Colonic mucosa (tissue), 4 donors: ENCODE measurements around the gene AP3M1. TPM values are rescaled to one million over a fixed set of nuclear protein-coding genes. Genes with fewer than 3 reads are reported as not detected.
"Not testable (repeated sequence)": the region's sequence is repeated elsewhere in the genome, so short reads cannot be mapped to it uniquely, and the experiment has no call there.

Source experiments
- DNase-seq: peaks from one replicate; pipeline ENCODE4 v3.0.0-alpha.2; 2020
- H3K27ac ChIP-seq: fragments of 200-600 bp; one replicate; pipeline ENCODE4 v1.8.0; 2021
- H3K27me3 ChIP-seq: fragments of 200-600 bp; one replicate; pipeline ENCODE4 v1.8.0; 2021
- H3K36me3 ChIP-seq: fragments of 200-600 bp; one replicate; pipeline ENCODE4 v1.8.0; 2021
- H3K4me1 ChIP-seq: fragments of 200-600 bp; one replicate; pipeline ENCODE4 v1.8.0; 2021; ENCODE audit warnings: mild to moderate bottlenecking
- H3K4me3 ChIP-seq: fragments of 200-600 bp; one replicate; pipeline ENCODE4 v1.8.0; 2021
- H3K9ac ChIP-seq, 2 donors: one replicate each; pipeline ENCODE4 v1.7.0; 2013; ENCODE audit warnings: control low read depth in 2 of 2, low read depth in 2 of 2, low read length in 2 of 2
- H3K9me3 ChIP-seq: fragments of 200-600 bp; one replicate; pipeline ENCODE4 v1.8.0; 2021
- intact Hi-C: fragments of 100-400 bp; cut with DNase I; formaldehyde crosslinking; loops from one replicate; pipeline ENCODE4 v1.14.1; 2022
- total RNA-seq, 2 donors: library from RNA; stranded (reverse); fragmentation: NEBNext Ultra II Directional in 1 of 2; extraction: Animal tissue kit (Norgen Biotek cat#: 25700) in 1 of 2; gene quantifications; one replicate each; pipeline ENCODE4 v1.2.1, GENCODE V29; 2021
- TF ChIP-seq, protein P1 (sequence below): fragments of 200-600 bp; IDR thresholded peaks from one replicate; pipeline ENCODE4 v1.8.0; 2022; ENCODE audit warnings: antibody characterized with exemption, mild to moderate bottlenecking
- donor health status: healthy.
- donor health status: DM: no; HTN: no; CAD: no.
- donor health status: DM: no; HTN: no; CAD: no.

AP3M1 gene
- total RNA-seq, 2 donors from 2014 or later, result 30.5 to 31.7 TPM

DNA sequence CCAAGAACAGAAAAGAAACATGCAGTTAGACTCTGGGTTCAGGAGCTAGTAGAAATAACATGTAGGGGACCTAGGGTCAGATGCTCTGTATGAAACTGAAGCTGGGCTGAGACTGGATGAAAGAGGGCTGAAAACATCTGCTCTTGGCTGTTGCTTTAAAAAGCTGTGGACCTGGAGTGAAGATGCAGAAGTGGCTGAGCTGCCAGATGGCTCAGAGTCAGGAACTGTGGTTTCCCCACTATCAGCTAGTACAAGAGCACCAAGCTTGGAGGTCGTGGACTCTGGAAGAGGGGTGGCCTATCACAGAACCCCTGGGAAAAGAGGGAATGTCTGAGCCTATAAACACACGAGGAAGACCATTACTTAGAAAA is 6.3 kb upstream of the AP3M1 start:
- H3K9ac ChIP-seq, result no peak overlapping the region
- no peak overlapping the region for H3K27ac ChIP-seq
- TF ChIP-seq, protein P1, sequence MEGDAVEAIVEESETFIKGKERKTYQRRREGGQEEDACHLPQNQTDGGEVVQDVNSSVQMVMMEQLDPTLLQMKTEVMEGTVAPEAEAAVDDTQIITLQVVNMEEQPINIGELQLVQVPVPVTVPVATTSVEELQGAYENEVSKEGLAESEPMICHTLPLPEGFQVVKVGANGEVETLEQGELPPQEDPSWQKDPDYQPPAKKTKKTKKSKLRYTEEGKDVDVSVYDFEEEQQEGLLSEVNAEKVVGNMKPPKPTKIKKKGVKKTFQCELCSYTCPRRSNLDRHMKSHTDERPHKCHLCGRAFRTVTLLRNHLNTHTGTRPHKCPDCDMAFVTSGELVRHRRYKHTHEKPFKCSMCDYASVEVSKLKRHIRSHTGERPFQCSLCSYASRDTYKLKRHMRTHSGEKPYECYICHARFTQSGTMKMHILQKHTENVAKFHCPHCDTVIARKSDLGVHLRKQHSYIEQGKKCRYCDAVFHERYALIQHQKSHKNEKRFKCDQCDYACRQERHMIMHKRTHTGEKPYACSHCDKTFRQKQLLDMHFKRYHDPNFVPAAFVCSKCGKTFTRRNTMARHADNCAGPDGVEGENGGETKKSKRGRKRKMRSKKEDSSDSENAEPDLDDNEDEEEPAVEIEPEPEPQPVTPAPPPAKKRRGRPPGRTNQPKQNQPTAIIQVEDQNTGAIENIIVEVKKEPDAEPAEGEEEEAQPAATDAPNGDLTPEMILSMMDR, result no peak
- H3K36me3 ChIP-seq, result no peaks in the 10 kb centered on the region
- no peaks in the 10 kb centered on the region for H3K27me3 ChIP-seq
- DNase-seq, result no peak
- no peaks in the 10 kb centered on the region for H3K9me3 ChIP-seq
- intact Hi-C loops, result no loop called here
- no peaks in the 10 kb centered on the region for H3K4me1 ChIP-seq
- H3K4me3 ChIP-seq, result no peak overlapping the region

DNA sequence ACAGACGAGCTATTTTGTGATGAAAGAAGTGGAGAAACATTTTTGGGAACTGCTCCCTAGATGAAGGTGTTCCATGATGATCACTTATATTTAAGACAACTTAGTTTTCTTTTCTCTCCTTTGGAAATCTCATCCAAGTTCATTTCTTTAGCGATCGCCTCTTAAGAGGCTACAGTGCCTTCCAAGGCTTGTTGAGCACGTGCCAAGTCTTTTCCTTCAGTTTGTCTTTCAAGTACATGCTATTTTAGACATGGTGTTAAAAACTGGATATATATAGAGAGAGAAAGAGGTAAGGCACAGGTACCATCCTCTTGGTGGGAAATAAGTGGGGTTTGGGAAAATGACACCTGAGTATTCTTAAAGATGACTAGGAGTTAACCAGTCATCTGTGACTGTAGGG is 3.0 kb upstream of the AP3M1 start:
- Histone ChIP-seq H3K27ac (no peak overlapping the region), H3K9ac (no peak overlapping the region), H3K9me3 (no peaks in the 10 kb centered on the region), H3K4me1 (no peaks in the 10 kb centered on the region), H3K27me3 (no peaks in the 10 kb centered on the region), H3K4me3 (no peak overlapping the region), H3K36me3 (no peaks in the 10 kb centered on the region)
- TF ChIP-seq, protein P1, result no peak
- no peak for DNase-seq
- intact Hi-C loops, result no loop called here

DNA sequence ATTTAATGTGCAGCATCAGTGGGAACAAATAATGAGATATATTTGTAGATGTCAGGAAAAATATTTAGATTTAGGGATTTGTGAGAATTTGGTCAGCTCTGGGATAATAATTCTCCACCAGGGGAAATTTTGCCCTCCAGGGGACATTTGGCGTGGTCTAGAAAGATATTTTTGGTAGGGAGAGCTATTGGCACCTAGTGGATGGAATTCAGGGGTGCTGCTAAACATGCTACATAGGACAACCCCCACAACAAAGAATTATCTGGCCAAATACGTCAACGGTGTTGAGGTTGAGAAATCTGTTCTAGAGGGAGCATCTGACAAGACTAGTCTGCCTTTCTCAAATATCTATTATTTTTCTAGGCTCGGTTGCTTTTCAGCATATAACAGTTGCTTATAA is 2.5 kb upstream of the AP3M1 start:
- no peak for DNase-seq
- Histone ChIP-seq H3K9ac (no peak overlapping the region), H3K9me3 (no peaks in the 10 kb centered on the region), H3K27ac (no peak overlapping the region), H3K36me3 (no peaks in the 10 kb centered on the region), H3K4me3 (no peak overlapping the region), H3K4me1 (no peaks in the 10 kb centered on the region), H3K27me3 (no peaks in the 10 kb centered on the region)
- intact Hi-C loops, result no loop called here
- TF ChIP-seq, protein P1, result no peak

DNA sequence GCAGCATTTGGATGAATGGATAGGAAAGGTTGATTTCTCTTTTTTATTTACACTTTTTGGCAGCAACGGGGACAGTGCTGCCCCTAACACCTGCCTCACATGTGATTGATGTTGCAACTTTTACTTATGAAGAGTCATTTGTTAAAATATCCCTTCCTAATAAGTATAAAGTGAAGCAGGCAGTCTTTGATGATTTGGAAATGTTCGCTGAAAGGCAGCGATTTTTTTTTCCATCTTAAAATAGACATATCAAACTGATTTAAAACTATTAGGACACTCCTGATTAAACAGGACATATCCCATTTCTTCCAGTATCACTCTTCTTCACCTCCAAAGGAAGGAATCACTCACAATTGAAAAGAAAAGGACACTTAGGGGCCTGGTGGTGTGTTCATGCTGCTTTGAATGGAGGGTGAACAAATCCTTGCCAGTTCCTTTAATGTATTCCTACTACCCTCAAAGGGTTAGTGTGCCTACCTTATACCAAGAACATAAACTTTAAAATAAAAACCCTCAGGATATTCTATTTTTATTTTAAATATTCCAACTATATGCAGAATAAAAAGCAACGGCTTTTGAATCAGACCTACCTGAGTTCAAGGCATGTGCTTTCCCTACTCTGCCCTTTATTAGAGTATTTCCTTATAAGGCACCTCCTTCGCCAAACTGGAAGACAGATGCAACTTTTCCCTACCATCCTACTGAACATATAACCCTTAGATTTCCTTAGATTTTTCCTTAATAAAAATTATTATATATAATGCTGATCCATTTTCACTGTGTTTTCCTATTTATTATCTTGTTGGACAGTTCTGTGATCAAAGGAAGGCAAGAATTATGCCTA is 1.5 kb upstream of the AP3M1 start:
- intact Hi-C loops, result no loop called here
- H3K9ac ChIP-seq, result peak overlapping the region; percentile 81 to 85
- TF ChIP-seq, protein P1, result no peak
- no peak overlapping the region for H3K27ac ChIP-seq
- H3K36me3 ChIP-seq, result no peaks in the 10 kb centered on the region
- no peaks in the 10 kb centered on the region for H3K9me3 ChIP-seq
- H3K27me3 ChIP-seq, result no peaks in the 10 kb centered on the region
- peak overlapping the region; percentile 82 for H3K4me3 ChIP-seq
- no peaks in the 10 kb centered on the region for H3K4me1 ChIP-seq
- no peak for DNase-seq

DNA sequence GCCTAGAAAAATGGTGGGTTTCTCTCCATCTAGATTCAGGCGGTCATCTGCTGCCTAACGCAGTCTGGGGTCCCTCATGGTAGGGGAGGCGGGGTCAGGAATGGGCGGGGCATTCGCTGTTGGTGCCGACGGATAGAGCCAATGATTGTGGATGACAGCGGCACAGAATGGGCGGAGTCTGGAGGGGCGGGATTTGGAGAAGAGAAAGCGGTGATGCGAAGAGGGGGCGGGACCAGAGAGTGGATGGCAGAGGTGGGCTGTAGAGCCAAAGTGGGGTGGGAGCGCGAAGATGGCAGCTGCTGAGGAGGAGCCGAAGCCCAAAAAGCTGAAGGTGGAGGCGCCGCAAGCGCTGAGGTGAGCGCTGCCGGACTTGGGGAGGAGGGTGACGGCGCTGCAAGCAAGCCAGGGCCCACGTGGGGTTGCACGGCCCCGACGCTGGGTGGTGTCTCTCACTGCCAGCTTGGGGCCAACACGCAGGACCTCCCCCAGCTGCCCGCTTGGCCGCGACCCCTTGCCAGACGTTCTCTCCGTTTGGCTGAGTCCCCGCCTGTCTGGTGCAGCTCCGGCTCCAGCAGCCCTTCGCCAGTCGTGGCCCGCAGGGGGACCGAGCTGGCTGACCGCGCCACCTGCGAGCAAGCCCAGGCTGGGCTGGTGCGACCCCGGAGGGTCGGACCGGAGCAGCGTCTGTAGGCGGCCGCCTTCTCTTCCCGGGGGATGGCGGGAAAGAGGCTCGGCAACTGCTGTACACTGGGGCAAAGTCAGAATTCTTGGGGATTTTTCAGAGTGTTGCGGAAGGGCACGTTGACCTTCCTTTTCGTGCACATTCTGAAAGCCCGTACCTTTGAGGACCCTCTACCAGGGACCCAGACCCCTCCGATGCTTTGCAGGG is 606 bp upstream of the AP3M1 start, which contains the start of gene ADK:
Gene ADK, plus strand, starts transcription at position 232 of the 889 bp plus-strand sequence. Its CDS starts 58 bp downstream, at position 290.
- Histone ChIP-seq H3K27me3 (no peaks in the 10 kb centered on the region), H3K27ac (peak within 1 kb of the TSS; percentile 83), H3K9me3 (no peaks in the 10 kb centered on the region), H3K36me3 (no peaks in the 10 kb centered on the region), H3K9ac (peak within 1 kb of the TSS; percentile 81 to 85), H3K4me3 (peak within 1 kb of the TSS; percentile 82), H3K4me1 (no peaks in the 10 kb centered on the region)
- intact Hi-C loops, result no loop called here
- peak; percentile 100 for DNase-seq
- TF ChIP-seq, protein P1, result no peak

DNA sequence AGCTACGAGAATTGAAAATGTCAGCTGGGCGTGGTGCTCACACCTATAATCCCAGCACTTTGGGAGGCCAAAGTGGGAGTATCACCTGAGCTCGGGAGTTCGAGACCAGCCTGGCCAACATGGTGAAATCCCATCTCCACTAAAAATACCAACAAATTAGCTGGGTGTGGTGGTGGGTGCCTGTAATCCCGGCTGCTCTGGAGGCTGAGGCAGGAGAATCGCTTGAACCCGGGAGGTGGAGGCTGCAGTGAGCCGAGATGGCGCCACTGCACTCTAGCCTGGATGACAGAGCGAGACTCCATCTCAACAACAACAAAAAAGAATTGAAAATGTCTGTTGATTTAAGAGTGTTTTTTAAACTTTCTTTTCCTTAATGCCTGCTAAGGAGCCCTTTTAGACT is 3.6 kb downstream of the AP3M1 start:
- H3K27ac ChIP-seq, H3K4me3 ChIP-seq, H3K9ac ChIP-seq, H3K4me1 ChIP-seq, H3K36me3 ChIP-seq, H3K27me3 ChIP-seq, H3K9me3 ChIP-seq, DNase-seq: not testable (repeated sequence)
- intact Hi-C loops, result loop anchor here (10.0 kb wide), 1 partner anchor 88 kb away; no protein-coding TSS in a partner anchor
